Duodenal mucosa (tissue), 2 donors: ENCODE data around the gene HPCAL4.

Source experiments
- H3K27ac ChIP-seq: one replicate; pipeline ENCODE4 v1.7.0; 2013; ENCODE audit warnings: low read depth, low read length
- H3K27me3 ChIP-seq, 2 donors: one replicate each; pipeline ENCODE4 v1.7.0; 2013; ENCODE audit warnings: low read length in 2 of 2, control low read depth in 1 of 2; ENCODE audit not compliant: insufficient read depth in 2 of 2, control insufficient read depth in 1 of 2
- H3K36me3 ChIP-seq, 2 donors: one replicate each; pipeline ENCODE4 v1.7.0; 2013; ENCODE audit warnings: low read length in 2 of 2, control low read depth in 1 of 2; ENCODE audit not compliant: insufficient read depth in 2 of 2, control insufficient read depth in 1 of 2
- H3K4me1 ChIP-seq, 2 donors: one replicate each; pipeline ENCODE4 v1.7.0; 2013; ENCODE audit warnings: low read length in 2 of 2, control low read depth in 1 of 2; ENCODE audit not compliant: insufficient read depth in 2 of 2, control insufficient read depth in 1 of 2
- H3K4me3 ChIP-seq, 2 donors: one replicate each; pipeline ENCODE4 v1.7.0; 2013; ENCODE audit warnings: low read length in 2 of 2, low read depth in 1 of 2
- H3K9ac ChIP-seq, 2 donors: one replicate each; pipeline ENCODE4 v1.7.0; 2013; ENCODE audit warnings: low read length in 2 of 2, low read depth in 1 of 2
- H3K9me3 ChIP-seq, 2 donors: one replicate each; pipeline ENCODE4 v1.7.0; 2013; ENCODE audit warnings: low read length in 2 of 2, control low read depth in 1 of 2; ENCODE audit not compliant: control insufficient read depth in 1 of 2

HPCAL4 gene

DNA sequence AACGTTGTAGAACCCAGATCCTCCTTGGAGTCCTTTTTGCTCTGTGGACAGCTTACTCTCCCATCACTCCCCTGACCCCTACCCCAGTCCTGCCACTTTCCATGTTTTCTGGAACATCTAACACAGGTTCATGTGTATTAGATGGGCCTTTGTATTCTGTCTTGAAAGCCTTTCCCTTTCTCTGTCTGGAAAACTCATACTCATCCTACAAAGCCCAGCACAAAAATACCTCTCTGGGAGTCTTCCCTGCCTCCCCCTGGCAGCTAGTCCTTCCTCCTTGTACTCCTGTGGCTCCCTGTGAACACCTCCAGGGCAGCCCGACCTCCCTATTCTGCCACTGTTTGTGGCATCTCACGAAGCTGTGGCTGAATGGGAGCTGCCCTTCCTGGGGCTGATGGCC, 44.0 kb downstream of the HPCAL4 start:
- H3K9ac ChIP-seq = no peak overlapping the region
- H3K9me3 ChIP-seq = no peaks in the 10 kb centered on the region
- H3K27ac ChIP-seq = no peak overlapping the region
- no peak overlapping the region for H3K4me3 ChIP-seq
- H3K36me3 ChIP-seq = no peaks in the 10 kb centered on the region
- peaks cover 0 to 5% of the 10 kb centered on the region in 2 donors for H3K27me3 ChIP-seq
- peaks cover 0 to 7% of the 10 kb centered on the region in 2 donors for H3K4me1 ChIP-seq

DNA sequence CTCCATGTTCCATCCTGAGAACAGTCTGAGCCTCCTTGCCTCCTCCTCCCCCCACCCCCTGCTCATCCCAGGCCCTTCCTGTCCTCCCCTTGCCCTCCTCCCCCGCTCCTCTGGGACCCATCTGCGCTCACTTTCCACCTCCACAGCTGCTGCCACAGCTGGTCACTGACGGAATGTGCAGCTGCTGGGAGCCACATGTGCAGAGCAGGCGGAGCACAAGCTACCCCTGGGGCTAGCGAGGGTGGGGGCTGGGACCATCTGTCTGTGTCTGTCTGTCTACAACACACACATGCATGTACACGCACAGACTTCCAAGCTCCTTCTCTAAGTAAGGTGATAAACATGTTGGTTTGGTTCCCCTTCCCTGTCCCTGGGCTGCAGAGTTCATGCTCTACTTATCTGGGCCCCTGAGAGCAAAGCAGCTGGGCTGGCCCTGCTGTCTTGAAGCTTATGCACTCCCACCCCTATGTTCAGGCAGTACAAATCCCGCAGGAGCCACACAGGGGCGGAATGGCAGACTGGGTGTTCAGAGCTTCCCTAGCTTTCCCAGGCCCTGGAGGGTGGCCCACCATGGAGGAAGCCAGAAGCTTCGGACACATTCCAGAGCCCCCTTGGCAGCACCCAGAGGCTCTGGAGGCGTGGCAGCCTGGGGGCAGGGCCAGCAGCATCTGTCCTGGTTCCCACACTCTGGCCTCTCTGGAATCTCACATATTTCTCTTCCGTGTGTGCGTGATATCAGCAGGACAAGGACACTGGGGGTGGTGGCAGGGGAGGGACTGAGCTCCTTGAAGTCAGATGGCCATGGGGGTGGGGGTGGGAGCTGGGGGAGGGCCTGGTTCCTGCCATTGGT, 44.8 kb downstream of the HPCAL4 start:
- no peaks in the 10 kb centered on the region for H3K36me3 ChIP-seq
- peaks cover 0 to 7% of the 10 kb centered on the region in 2 donors for H3K4me1 ChIP-seq
- peaks cover 0 to 5% of the 10 kb centered on the region in 2 donors for H3K27me3 ChIP-seq
- no peaks in the 10 kb centered on the region for H3K9me3 ChIP-seq
- no peak overlapping the region for H3K27ac ChIP-seq
- H3K9ac ChIP-seq = no peak overlapping the region
- no peak overlapping the region for H3K4me3 ChIP-seq

GRCh38 chr1:39645411-39646043, 45.7 kb downstream of the HPCAL4 start:
- Histone ChIP-seq H3K9me3 (no peaks in the 10 kb centered on the region), H3K27ac (no peak overlapping the region), H3K4me1 (peaks cover 0 to 7% of the 10 kb centered on the region in 2 donors), H3K36me3 (no peaks in the 10 kb centered on the region), H3K27me3 (peaks cover 0 to 5% of the 10 kb centered on the region in 2 donors), H3K9ac (no peak overlapping the region), H3K4me3 (no peak overlapping the region)

DNA sequence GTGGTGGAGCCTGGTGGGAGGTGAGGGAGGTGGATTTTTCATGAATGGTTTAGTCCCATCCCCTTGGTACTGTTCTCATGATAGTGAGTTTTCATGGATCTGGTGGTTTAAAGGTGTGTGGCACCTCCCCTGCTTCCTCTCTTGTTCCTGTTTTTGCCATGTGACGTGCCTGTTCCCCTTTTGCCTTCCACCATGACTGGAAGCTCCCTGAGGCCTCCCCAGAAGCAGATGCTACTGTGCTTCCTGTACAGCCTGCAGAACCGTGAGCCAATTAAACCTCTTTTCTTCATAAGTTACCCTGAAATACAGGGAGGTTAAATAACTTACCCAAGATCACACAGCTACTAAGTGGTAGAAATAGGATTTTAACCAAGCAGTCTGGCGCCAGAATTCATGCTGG, 47.5 kb downstream of the HPCAL4 start:
- Histone ChIP-seq H3K27me3 (peaks cover 2 to 11% of the 10 kb centered on the region in 2 donors), H3K27ac (no peak overlapping the region), H3K4me3 (no peak overlapping the region), H3K36me3 (no peaks in the 10 kb centered on the region), H3K4me1 (peaks cover 0 to 11% of the 10 kb centered on the region in 2 donors), H3K9ac (no peak overlapping the region), H3K9me3 (no peaks in the 10 kb centered on the region)

DNA sequence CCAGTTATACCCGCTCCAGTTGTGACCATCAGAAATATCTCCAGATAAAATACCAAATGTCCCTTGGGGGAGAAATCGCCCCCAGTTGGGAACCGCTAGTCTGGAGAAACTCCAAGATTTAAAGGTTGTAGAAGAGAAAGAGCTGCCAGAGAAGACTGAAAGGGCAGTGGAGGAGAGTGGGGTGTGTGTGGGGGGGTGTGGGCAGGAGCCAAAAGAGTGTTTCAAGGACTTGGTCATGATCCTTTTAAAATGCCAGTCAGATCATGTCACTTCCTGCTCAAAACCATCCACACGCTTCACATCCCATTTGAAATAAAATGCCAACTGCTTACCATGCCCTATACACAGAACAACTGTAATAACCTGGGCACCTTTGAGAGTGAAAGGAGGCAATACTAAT, 48.4 kb downstream of the HPCAL4 start:
- Histone ChIP-seq H3K27me3 (peaks cover 4 to 9% of the 10 kb centered on the region in 2 donors), H3K4me1 (peaks cover 0 to 11% of the 10 kb centered on the region in 2 donors), H3K9me3 (no peaks in the 10 kb centered on the region), H3K4me3 (no peak overlapping the region), H3K36me3 (no peaks in the 10 kb centered on the region), H3K9ac (no peak overlapping the region), H3K27ac (no peak overlapping the region)

DNA sequence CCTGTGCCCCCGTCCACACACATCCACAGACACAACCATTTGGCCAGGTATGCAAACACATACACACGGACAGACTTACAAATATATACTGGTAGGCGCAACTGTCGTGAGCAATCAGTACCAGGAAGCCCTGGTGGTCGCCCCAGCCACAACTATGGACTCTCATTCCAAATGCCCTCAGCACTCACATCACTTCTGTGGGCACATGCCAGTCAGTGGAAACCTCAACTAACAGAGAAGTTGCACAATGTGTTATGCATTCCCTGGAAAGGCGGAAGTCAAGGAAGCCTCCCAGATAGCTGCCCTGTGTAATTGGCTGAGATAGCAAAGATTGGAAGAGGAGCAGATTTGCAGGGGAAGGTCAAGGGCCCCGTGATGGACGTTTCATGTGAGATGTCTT, 50.4 kb downstream of the HPCAL4 start:
- no peak overlapping the region for H3K9ac ChIP-seq
- peaks cover 4 to 6% of the 10 kb centered on the region in 2 donors for H3K27me3 ChIP-seq
- H3K36me3 ChIP-seq = no peaks in the 10 kb centered on the region
- no peak overlapping the region for H3K4me3 ChIP-seq
- no peaks in the 10 kb centered on the region for H3K9me3 ChIP-seq
- H3K27ac ChIP-seq = no peak overlapping the region
- peaks cover 0 to 4% of the 10 kb centered on the region in 2 donors for H3K4me1 ChIP-seq

DNA sequence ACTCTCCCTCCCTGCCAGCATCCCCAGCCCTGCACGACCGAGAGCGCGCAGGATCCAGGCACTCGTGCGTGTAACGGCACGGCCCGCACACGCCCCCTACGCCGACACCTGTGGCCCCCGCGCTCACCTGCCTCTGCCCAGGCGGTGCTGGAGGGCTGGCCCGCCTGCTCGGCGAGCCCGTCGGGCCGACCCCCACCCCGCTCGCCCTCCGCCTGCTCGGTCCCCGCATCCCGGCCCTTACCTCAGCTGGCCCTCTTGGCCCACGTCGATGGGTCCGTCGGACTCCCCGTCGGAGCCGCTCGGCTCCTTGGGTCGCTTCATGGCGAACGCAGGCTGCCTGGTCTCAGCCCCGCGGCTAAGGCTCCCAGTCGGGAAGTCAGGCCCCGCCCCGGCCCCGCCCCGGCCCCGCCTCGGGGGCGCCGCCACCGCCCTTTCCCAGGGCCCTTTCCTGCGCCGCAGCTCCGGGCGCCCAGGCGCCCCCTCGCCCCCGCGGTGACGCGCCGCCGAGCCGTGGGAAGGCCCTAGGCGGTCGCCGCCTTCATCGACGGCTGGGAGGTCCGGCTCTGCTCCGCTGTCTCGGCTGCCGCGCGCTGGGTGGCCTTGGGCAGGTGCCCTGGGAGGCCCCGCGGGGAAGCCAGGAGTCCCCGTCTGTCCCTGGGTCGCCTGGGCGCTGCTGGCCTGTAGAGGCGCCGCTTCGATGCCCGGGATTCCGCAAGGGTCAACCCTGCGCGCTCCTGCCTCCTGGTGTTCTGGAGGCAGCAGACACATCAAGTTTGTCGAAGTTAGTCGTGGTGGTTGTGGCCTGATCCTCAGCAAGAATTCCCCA, 51.7 kb downstream of the HPCAL4 start, which contains the start of gene HEYL:
HEYL (minus strand) TSS at position 339 of the 826 bp plus-strand sequence; CDS start at position 321, 18 bp downstream.
- H3K9me3 ChIP-seq = no peaks in the 10 kb centered on the region
- peaks cover 0 to 4% of the 10 kb centered on the region in 2 donors for H3K4me1 ChIP-seq
- H3K27ac ChIP-seq = no peak within 1 kb of the TSS
- no peaks in the 10 kb centered on the region for H3K36me3 ChIP-seq
- peak within 1 kb of the TSS in 1 of 2 donors; percentile 61 for H3K9ac ChIP-seq
- H3K27me3 ChIP-seq = peaks cover 6 to 7% of the 10 kb centered on the region in 2 donors
- H3K4me3 ChIP-seq = peak within 1 kb of the TSS; percentile 60 to 69

GRCh38 chr1:39638965-39639304, 52.3 kb downstream of the HPCAL4 start:
- no peak overlapping the region for H3K27ac ChIP-seq
- H3K4me3 ChIP-seq = peak overlapping the region; percentile 60 to 69
- no peaks in the 10 kb centered on the region for H3K36me3 ChIP-seq
- peaks cover 0 to 4% of the 10 kb centered on the region in 2 donors for H3K4me1 ChIP-seq
- peak overlapping the region in 1 of 2 donors; percentile 61 for H3K9ac ChIP-seq
- H3K9me3 ChIP-seq = no peaks in the 10 kb centered on the region
- H3K27me3 ChIP-seq = peaks cover 6 to 10% of the 10 kb centered on the region in 2 donors

DNA sequence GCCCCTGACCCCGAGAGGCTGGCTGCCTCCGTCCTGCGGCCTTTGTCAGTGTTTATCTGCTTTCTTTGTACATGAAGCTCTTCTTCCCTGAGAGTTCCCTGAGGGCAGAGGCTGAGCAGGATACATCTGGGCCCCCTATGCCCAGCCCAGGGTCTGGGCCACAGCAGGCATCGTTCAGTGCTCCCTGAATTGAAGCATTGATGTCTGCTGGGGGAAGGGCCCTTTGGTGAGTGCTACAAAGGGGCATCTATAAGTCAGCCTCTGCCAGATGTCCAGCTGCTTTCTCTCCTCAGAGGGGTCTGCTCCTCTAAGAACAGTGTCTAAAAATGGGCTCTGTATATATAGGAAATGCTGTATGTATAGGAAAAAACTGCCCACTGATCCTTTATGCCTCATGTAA, 53.9 kb downstream of the HPCAL4 start:
- Histone ChIP-seq H3K9ac (no peak overlapping the region), H3K27me3 (peaks cover 15% of the 10 kb centered on the region in 2 donors), H3K4me1 (peaks cover 0 to 4% of the 10 kb centered on the region in 2 donors), H3K9me3 (no peaks in the 10 kb centered on the region), H3K36me3 (no peaks in the 10 kb centered on the region), H3K4me3 (no peak overlapping the region), H3K27ac (no peak overlapping the region)

DNA sequence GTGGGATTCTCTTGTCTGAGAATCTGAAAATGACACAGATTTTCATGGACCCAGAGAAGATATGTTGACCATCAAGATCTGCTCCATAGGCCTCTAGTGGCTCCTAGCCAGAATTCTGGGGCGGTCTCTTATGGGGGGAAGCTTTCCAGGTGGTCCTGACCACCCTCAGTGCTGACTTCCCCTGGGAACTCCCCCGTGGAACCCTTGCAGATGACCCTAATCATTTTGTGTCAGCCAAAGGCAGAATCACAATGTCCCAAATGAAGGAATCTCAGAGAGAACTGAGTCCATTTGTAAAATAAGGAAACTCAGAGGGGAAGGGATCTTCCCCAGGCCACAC, 55.4 kb downstream of the HPCAL4 start:
- H3K4me1 ChIP-seq = peaks cover 0 to 4% of the 10 kb centered on the region in 2 donors
- no peak overlapping the region for H3K27ac ChIP-seq
- peaks cover 15 to 16% of the 10 kb centered on the region in 2 donors for H3K27me3 ChIP-seq
- H3K9ac ChIP-seq = no peak overlapping the region
- H3K36me3 ChIP-seq = peaks cover 0 to 2% of the 10 kb centered on the region in 2 donors
- H3K9me3 ChIP-seq = no peaks in the 10 kb centered on the region
- no peak overlapping the region for H3K4me3 ChIP-seq
